Colon (tissue), 2 donors: ENCODE results near the gene GJA5.
"Not testable (repeated sequence)": the region's sequence is repeated elsewhere in the genome, so short reads cannot be mapped to it uniquely, and the experiment has no call there.

Experiments
- FAIRE-seq: peaks from 2 replicates; lab custom pipeline; 2012; peaks lifted over from hg19 to GRCh38; lab: Jason Lieb, UNC
- donor health status: control.
- donor health status: control.

Gene GJA5

DNA sequence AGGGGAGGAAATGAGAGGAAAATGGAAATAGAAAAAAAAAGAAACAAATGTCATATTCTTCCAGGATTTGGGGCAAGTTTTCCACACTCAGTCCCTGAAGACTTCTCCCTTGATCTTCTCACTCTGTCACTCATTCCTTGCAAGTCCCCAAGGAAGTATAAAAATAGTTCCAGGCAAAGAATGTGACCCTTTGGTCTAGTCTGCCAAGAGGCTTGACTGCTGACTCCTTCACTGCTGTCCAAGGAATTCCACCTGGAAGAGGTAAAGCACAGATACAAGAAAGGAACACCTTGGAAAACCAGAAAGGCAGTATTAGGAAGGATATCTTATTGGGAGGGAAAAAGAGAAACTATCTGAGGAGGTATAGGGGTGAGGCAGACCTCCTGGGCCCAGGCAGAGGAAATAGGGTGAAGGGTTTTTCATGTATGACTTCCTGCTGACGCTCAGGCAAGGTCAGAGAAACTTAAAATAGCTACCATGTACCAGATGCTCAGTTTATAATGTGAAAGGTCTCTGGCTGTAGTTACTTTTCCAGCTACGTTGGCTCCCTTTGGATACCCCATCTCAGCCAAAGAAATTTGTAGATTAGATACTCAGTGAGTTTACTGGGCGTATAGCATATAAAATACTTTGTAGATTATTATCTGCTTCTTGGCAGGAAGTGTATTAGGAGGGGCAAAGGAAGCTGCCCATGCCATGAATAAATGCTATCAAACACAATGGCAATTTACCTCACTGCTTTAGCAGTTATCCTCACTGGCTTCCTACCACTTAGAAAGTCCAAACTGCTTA, 2.0 kb upstream of the GJA5 start:
- FAIRE-seq: no peak

DNA sequence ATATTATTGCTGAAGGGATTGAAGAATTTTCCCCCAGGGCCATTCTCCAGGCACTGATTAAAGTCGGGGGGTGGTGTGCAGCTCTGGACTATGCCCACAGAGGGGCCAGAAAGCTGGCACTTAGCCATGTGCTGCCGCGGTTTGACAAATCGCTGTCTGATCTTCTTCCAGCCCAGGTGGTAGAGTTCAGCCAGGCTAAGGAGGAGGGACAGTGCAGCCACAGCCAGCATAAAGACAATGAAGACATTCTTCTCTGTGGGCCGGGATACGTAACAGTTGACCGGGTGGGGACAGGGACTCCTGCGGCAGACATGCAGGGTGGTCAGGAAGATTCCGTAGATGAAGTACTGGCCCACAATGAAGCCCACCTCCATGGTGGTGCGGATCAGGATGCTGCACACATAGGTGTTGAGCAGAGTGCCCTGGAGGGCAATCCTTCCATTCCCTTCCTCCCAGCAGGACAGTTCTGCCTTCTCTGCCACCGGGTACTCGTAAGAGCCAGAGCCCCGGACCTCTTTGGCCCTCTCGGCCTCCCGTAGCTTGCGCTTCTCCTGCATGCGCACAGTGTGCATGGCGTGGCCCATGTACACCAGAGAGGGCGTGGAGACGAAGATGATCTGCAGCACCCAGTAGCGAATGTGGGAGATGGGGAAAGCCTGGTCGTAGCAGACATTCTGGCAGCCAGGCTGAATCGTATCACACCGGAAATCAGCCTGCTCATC, 1.9 kb downstream of the GJA5 start:
- FAIRE-seq: no peak

GRCh38 chr1:147757015-147757990, 3.1 kb downstream of the GJA5 start:
- FAIRE-seq: no peak

DNA sequence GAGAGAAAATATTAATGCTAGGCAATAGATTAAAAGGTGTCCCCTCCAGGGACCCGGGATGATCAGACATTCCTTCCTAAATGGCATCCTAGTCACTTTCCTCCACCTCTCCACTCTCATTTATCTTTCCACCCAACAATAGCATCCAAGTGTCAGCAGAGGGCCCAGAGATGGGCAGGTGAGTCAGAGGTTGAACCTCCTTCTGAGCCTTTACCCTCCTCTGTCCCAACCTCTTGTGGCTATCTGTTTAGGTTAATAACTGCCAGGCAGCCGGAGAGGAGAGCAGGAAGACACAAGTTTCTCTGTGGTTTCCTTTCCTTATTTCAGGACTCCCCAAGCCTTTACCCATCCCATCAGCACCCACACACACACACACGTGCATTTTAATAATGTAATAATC, 4.1 kb downstream of the GJA5 start:
- no peak for FAIRE-seq

DNA sequence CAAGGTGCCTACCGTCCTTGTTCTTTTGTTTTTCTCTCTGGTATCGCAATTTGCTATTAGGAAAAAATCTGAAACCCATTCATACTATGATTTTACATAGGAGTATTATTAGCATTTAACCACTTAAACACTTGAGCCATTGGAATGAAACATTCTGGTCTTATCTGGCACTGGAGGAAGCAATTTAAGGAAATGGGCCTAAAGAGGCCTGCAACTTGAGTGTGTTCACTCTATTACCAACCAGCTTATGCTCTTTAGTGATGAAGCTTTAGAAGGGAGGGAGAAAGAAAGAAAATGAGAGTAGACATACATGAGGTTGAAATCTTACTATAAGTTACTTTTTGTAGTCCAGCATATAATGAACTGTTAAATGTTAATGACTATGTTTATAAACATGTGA, 5.7 kb downstream of the GJA5 start:
- FAIRE-seq: no peak

- no peak for FAIRE-seq
Measured at GRCh38 chr1:147753081-147753480, 7.3 kb downstream of the GJA5 start.

GRCh38 chr1:147752511-147752910, 7.9 kb downstream of the GJA5 start:
- no peak for FAIRE-seq

DNA sequence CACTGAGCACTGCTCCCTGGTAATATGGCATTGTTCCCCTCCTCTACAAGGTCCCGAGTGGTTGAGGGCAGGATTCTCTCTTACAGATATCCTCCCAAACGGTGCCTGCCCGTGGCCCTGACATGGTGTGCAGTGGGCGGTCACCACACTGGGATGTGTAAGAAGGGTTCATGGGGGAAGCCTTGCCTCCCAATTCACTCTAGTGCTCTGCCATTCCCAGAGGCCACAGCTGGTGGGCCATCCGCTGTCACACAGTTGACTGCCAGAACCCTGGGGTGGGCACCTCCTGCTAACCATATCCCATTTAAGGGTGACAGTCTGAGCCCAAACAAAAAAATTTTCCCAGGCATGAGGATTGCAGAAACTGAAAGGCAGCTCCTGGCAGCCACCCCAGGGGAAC, 9.1 kb downstream of the GJA5 start:
- no peak for FAIRE-seq

DNA sequence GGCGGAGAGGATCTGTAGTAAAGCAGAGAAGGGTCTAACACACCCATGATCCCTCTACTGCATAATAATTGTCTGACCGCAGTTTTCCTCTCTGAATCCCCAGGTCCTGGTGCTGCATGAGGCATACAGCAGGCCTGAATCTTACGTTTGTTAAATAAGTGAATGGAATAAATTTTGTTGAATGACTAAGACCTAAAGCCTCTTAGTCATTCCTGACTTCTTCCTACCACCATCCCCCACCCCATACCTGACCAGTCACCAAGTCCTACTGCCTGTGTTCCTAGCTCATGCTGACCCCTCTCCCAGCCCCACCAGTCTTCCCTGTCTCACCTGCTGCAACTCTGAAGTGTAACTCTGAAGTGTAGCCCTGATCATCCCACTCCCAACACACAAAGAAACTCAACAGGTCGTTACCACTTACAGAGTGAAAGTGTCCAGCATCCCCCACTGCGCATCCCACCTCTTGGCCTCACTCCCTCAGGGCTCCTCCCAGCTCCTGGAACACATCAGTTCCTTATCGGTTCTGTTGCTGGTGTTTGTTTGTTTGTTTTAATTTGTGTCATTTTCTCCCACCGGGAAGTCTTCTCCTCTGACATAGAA, 9.7 kb downstream of the GJA5 start:
- no peak for FAIRE-seq

DNA sequence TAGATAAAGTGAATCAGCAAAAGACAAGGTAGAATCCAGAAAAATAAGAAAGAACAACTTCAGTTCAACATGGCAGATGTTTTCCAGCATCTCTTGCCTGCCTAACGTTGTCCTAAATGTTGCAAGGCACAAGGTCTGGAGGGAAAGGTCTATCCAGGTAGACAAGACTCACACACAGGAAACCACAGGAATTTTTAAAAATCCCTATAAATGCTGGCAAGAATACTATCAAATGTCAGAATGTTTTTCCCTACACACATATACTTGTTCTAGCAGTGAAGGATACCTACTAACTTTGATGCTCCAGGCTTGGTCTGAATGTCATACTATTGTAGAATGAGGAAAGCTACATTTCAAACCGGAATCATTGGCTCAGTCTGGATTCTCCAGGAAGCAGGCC, 10.6 kb downstream of the GJA5 start:
- FAIRE-seq: no peak

DNA sequence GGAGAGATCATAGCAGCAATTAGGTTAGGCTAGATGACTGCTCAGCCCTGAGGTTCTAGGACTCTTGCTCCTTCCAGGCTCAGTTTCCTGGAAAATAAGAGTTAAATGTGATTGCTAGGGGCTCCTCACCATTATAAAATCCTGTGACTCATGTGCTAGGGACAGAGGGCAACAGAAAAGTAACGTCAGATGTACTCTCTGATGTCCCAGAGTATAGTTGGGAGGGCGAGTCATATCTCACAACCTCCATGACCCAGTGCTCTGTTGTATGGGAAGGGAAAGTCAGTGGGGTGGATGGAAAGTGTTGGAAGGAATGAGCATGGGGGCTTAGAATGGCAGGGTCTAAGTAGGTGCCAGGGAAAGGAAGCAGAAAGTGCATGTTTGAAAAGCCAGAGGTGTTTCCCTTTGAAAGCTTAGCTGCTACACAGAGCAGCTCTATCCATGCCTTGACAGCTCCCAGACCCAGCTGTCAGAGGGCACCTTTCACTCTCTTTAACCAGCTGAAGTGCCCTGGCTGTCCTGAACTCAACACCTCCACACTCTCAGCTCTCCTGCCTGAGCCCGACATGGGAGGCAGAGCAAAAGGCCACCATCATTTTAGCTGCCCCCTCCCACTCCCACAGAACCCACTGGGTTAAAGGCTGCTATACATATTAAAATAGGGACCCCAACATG, 11.6 kb downstream of the GJA5 start:
- no peak for FAIRE-seq

DNA sequence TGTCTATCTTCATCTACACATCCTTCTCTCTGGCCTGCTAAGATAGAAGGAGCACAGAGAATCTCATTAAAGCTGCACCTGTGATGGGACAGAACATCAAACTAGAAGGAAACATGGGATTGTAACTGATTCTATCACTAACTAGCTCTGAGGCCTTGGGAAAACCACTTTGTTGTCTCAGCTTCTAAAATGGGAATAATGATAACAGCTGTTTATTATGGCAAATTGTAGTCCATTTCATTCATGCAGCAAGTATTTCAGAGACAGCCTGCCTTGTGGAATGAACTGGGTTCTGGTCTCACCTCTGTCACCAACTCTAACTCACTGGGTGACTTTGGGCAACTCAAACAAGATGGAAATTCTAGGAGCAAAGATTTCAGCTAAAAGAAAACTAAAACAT, 12.4 kb downstream of the GJA5 start:
- FAIRE-seq: no peak

- no peak for FAIRE-seq
Measured at GRCh38 chr1:147745271-147745670, 15.1 kb downstream of the GJA5 start.

- FAIRE-seq: no peak
Measured at GRCh38 chr1:147741065-147741464, 19.3 kb downstream of the GJA5 start.

GRCh38 chr1:147740391-147740790, 20.0 kb downstream of the GJA5 start:
- no peak for FAIRE-seq

DNA sequence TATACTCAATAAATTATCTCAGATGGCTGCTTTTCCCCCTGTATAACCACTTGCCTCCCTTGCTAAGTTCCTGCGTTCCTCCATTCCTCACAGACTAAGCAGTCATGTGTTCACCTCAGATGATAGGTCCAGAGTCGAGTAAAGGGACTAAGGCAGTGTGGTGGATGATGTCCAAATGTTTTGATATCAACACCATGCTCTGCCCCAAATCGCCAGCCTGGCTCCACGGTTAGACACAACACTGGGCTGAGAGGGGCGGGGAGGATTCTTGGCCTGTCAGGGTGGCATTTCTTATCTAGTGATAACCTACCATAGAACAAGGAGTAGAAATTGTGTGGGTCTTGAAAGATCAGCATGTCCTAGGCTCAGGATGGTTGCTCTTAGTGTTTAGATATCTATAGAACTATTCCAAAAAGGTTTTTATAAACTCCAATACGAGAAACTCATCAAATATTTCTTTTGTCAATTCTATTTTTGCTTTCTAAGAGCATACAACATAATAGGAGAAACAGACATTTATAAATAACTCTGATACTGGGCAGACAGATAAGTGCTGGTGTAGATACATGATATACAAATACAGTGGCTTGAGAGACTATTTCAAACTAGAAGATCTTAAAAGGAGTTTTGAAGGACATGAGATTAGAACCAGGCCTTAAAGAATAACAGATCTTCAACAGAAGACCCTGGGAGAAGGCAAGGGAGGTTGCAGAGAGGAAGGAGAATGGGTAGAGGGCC, 21.5 kb downstream of the GJA5 start:
- FAIRE-seq: no peak

GRCh38 chr1:147738129-147738528, 22.3 kb downstream of the GJA5 start:
- FAIRE-seq: no peak

DNA sequence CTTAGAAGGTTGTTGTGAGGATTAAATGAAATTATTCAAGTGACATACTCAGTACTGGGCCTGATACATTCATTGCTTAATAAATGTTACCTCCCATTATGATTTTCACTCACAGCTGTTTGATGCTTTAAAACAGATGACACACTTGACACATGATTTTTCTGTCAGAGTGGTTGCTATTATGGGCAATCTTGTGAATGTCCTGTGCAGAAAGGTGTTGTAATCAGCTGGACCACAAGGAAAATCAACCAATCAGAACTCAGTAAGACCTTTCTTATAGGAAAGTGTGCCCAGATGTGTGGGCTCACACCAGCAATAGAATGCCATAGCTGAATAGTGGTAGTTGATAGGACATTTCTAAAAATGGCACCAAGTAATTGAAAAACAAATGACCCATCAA, 23.5 kb downstream of the GJA5 start:
- FAIRE-seq: no peak

GRCh38 chr1:147735423-147735822, 25.0 kb downstream of the GJA5 start:
- no peak for FAIRE-seq

- FAIRE-seq: not testable (repeated sequence)
Measured at GRCh38 chr1:147734291-147734841, 26.0 kb downstream of the GJA5 start.

DNA sequence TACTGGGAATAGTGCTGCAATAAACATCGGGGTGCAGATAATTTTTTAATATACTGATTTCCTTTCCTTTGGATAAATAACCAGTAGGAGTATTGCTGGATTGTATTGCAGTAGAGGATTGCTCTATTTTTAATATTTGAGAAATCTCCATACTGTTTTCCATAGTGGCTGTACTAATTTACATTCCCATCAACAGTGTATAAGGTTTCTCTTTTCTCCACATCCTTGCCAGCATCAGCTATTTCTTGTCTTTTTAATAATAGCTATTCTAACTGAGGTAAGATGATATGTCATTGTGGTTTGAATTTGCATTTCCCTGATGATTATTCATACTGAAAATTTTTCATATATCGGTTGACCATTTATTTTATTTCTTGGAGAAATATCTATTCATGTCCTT, 31.1 kb downstream of the GJA5 start:
- no peak for FAIRE-seq
